DND-41 (cell line): ENCODE data around the gene LRRC8D.

Source experiments
- EZH2 ChIP-seq: IDR thresholded peaks from 3 replicates; pipeline ENCODE4 v1.6.1; 2012; ENCODE audit warnings: borderline replicate concordance, low read depth, mild to moderate bottlenecking, moderate library complexity, low read length, inconsistent platforms; ENCODE audit not compliant: severe bottlenecking
- TF ChIP-seq, protein P1 (sequence below): IDR thresholded peaks from 2 replicates; pipeline ENCODE4 v1.5.1; 2012; ENCODE audit warnings: borderline replicate concordance, low read length, moderate library complexity, mild to moderate bottlenecking; ENCODE audit not compliant: poor library complexity, severe bottlenecking; ENCODE audit errors: extremely low read depth

DNA sequence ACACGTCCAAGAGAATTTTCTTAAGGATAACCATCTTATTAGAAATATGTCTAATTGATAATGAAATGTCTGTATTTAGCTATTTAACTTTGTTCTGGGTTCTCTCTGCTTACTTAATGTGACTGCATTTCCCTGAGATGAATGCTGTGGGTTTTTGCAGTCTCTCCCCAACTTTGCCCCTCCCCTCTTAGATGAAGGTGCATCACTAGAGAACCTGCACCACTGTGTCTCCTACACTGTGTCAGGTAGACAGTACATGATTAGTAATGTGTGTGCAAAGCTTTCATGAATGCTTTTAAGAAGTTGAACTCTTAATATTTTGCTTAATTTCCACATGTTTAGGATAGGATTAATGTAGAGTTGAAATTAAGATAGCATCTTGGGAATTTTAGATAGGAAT, 51.7 kb downstream of the LRRC8D start:
- TF ChIP-seq, protein P1, sequence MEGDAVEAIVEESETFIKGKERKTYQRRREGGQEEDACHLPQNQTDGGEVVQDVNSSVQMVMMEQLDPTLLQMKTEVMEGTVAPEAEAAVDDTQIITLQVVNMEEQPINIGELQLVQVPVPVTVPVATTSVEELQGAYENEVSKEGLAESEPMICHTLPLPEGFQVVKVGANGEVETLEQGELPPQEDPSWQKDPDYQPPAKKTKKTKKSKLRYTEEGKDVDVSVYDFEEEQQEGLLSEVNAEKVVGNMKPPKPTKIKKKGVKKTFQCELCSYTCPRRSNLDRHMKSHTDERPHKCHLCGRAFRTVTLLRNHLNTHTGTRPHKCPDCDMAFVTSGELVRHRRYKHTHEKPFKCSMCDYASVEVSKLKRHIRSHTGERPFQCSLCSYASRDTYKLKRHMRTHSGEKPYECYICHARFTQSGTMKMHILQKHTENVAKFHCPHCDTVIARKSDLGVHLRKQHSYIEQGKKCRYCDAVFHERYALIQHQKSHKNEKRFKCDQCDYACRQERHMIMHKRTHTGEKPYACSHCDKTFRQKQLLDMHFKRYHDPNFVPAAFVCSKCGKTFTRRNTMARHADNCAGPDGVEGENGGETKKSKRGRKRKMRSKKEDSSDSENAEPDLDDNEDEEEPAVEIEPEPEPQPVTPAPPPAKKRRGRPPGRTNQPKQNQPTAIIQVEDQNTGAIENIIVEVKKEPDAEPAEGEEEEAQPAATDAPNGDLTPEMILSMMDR = no peak
- no peak for TF ChIP-seq EZH2
